HPDE6-E6E7 (cell line): ENCODE measurements around the gene GABRD.

Experiments
- DNase-seq: peaks from one replicate; pipeline ENCODE4 v3.0.0; 2011; ENCODE audit warnings: missing footprints; ENCODE audit errors: extremely low spot score

GABRD gene

GRCh38 chr1:2074944-2075740 is 56.0 kb downstream of the GABRD start:
- no peak for DNase-seq

- DNase-seq: no peak
These were observed 57.7 kb downstream of the GABRD start for GRCh38 chr1:2076826-2077225.

- DNase-seq: no peak
These were observed 59.0 kb downstream of the GABRD start for GRCh38 chr1:2078170-2078569.

GRCh38 chr1:2079396-2080085 is 60.4 kb downstream of the GABRD start:
- DNase-seq: no peak

- no peak for DNase-seq
These were observed 61.0 kb downstream of the GABRD start for GRCh38 chr1:2080140-2080539.
